MCF 10A (cell line): ENCODE measurements around the gene GHRHR. TPM values are rescaled to one million over a fixed set of nuclear protein-coding genes. Genes with fewer than 3 reads are reported as not detected.

ENCODE experiments used
- BruUV-seq: library from RNA; stranded (reverse); fragments of 400-500 nt; replicated peaks from 2 replicates; lab custom pipeline; 2021; lab: Mats Ljungman, UMichigan
- CTCF ChIA-PET: fragments of 300-600 bp; sonication (Branson Sonifier 250); formaldehyde crosslinking; extraction: SDS; loops from one replicate; lab custom pipeline; 2021; ENCODE audit warnings: antibody characterized with exemption, inconsistent platforms; lab: Yijun Ruan, JAX
- POLR2A ChIA-PET: fragments of 300-600, 350-650 bp; sonication (Branson Sonifier 250); formaldehyde crosslinking; extraction: SDS; loops from one replicate; lab custom pipeline; 2020; ENCODE audit warnings: antibody characterized with exemption, inconsistent platforms; lab: Yijun Ruan, JAX
- DNase-seq: peaks from one replicate; pipeline ENCODE4 v3.0.0-alpha.2; 2018; ENCODE audit not compliant: unreplicated experiment
- H3K27ac Mint-ChIP-seq: one replicate; pipeline ENCODE4 v1.8.0; 2022; ENCODE audit warnings: mild to moderate bottlenecking, low read depth, mixed read lengths; ENCODE audit not compliant: unreplicated experiment
- H3K27me3 Mint-ChIP-seq: one replicate; pipeline ENCODE4 v1.8.0; 2022; ENCODE audit warnings: mixed read lengths; ENCODE audit not compliant: insufficient read depth, unreplicated experiment
- H3K36me3 Mint-ChIP-seq: one replicate; pipeline ENCODE4 v1.8.0; 2022; ENCODE audit warnings: mild to moderate bottlenecking, moderate library complexity, mixed read lengths; ENCODE audit not compliant: insufficient read depth, unreplicated experiment
- H3K4me1 Mint-ChIP-seq: one replicate; pipeline ENCODE4 v1.8.0; 2022; ENCODE audit warnings: mixed read lengths; ENCODE audit not compliant: insufficient read depth, unreplicated experiment
- H3K4me3 Mint-ChIP-seq: one replicate; pipeline ENCODE4 v1.8.0; 2022; ENCODE audit warnings: mild to moderate bottlenecking, moderate library complexity, mixed read lengths; ENCODE audit not compliant: unreplicated experiment
- H3K9me3 Mint-ChIP-seq: one replicate; pipeline ENCODE4 v1.8.0; 2022; ENCODE audit warnings: mixed read lengths; ENCODE audit not compliant: unreplicated experiment
- intact Hi-C: fragments of 100-400 bp; cut with micrococcal nuclease; formaldehyde crosslinking; loops from 2 replicates; pipeline ENCODE4 v1.14.1; 2022
- total RNA-seq: library from RNA; stranded (reverse); gene quantifications from 2 replicates; pipeline ENCODE4 v1.2.3, GENCODE V29; 2022
- TF ChIP-seq, protein P1 (sequence below): fragments of 200-600 bp; IDR thresholded peaks from one replicate; pipeline ENCODE4 v1.8.0; 2022; ENCODE audit warnings: antibody characterized with exemption, mild to moderate bottlenecking; ENCODE audit not compliant: unreplicated experiment

Gene GHRHR
- total RNA-seq, 1 experiment from 2014 or later: not detected

DNA sequence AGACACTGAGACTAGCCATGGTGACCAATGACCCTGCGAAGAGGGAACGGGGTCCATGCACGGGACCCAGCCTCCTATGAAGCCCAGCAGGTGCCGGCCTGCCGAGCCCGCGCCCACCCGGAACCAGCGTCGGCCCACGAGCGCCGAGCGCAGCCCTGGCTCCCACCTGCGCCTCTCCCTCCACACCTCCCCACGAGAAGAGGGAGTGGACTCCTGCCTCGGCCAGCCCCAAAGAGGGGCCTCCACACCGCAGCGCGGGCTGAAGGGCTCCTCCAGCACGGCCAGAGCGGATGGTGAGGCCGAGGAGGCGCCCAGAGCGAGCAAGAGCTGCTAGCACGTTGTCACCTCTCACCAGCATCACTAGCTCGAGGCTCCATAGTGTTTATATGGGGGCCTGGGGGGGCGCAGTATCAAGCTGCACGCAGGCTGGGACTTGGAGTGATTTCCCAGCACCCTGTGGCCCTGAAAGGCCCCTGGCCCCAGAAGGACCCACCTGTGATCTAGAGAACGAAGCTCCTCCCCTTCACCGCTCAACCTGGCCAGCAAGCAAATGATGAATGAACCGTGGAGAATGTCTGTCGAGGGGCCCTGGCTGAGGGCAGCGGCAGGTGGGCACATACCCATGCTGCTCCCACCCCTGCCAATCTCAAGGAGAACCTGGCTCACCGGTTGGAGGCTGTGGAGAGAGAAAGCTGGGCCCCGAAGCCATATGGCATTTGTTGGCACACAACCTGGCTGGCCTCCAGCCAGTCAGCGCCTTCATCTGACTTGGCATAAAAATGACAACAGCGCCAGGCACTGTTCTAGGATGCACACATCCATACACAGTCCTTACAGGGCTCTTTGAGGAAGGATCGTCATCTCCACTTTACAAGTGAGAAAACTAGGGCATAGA, 30.7 kb downstream of the GHRHR start:
- intact Hi-C loops: no loop called here
- Mint-ChIP-seq H3K4me1 (no peaks in the 10 kb centered on the region), H3K27ac (no peak overlapping the region), H3K4me3 (no peak overlapping the region), H3K36me3 (no peaks in the 10 kb centered on the region), H3K27me3 (no peaks in the 10 kb centered on the region), H3K9me3 (no peaks in the 10 kb centered on the region)
- POLR2A ChIA-PET: no interaction called here
- BruUV-seq: no TSS peak
- no peak for DNase-seq
- CTCF ChIA-PET: interaction anchor here (0.6 to 17.0 kb wide), 4 partner anchors 10 to 133 kb away, joined by 4 to 743 read pairs (median 29); no protein-coding TSS in a partner anchor
- TF ChIP-seq, protein P1, sequence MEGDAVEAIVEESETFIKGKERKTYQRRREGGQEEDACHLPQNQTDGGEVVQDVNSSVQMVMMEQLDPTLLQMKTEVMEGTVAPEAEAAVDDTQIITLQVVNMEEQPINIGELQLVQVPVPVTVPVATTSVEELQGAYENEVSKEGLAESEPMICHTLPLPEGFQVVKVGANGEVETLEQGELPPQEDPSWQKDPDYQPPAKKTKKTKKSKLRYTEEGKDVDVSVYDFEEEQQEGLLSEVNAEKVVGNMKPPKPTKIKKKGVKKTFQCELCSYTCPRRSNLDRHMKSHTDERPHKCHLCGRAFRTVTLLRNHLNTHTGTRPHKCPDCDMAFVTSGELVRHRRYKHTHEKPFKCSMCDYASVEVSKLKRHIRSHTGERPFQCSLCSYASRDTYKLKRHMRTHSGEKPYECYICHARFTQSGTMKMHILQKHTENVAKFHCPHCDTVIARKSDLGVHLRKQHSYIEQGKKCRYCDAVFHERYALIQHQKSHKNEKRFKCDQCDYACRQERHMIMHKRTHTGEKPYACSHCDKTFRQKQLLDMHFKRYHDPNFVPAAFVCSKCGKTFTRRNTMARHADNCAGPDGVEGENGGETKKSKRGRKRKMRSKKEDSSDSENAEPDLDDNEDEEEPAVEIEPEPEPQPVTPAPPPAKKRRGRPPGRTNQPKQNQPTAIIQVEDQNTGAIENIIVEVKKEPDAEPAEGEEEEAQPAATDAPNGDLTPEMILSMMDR: no peak

DNA sequence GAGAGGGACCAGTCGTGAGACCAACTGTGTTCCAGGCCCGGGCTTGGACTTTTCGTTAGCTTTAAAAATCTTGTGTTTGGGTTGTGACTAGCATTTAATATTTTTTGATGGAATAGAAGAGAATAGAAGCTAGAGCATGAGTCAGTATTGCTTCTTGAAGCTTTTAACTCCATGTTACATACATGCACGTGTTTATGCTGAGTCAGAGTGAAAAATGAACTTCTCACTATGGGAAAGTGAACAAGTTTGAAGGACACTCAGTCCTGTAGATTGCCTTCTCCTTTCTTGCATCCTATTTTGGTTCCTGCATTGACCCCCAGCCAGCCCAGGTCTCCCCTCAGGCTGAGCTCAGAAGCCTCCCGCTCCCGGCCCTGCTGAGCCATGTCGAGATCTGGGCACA, 31.8 kb downstream of the GHRHR start:
- Mint-ChIP-seq H3K36me3 (no peaks in the 10 kb centered on the region), H3K27ac (no peak overlapping the region), H3K4me3 (no peak overlapping the region), H3K27me3 (no peaks in the 10 kb centered on the region), H3K9me3 (no peaks in the 10 kb centered on the region), H3K4me1 (no peaks in the 10 kb centered on the region)
- intact Hi-C loops: no loop called here
- BruUV-seq: no TSS peak
- ChIA-PET POLR2A (no interaction called here), CTCF (interaction anchor here (1.4 to 17.0 kb wide), 4 partner anchors 12 to 748 kb away, joined by 4 to 743 read pairs (median 29); no protein-coding TSS in a partner anchor)
- no peak for DNase-seq
- TF ChIP-seq, protein P1: no peak

GRCh38 chr7:30996256-30996655, 32.5 kb downstream of the GHRHR start:
- Mint-ChIP-seq H3K4me1 (no peaks in the 10 kb centered on the region), H3K9me3 (no peaks in the 10 kb centered on the region), H3K27ac (no peak overlapping the region), H3K27me3 (no peaks in the 10 kb centered on the region), H3K4me3 (no peak overlapping the region), H3K36me3 (no peaks in the 10 kb centered on the region)
- TF ChIP-seq, protein P1: no peak
- BruUV-seq: no TSS peak
- intact Hi-C loops: no loop called here
- CTCF ChIA-PET: interaction anchor here (0.5 to 17.0 kb wide), 5 partner anchors 12 to 748 kb away, joined by 3 to 743 read pairs (median 4); no protein-coding TSS in a partner anchor
- no peak for DNase-seq
- POLR2A ChIA-PET: no interaction called here

DNA sequence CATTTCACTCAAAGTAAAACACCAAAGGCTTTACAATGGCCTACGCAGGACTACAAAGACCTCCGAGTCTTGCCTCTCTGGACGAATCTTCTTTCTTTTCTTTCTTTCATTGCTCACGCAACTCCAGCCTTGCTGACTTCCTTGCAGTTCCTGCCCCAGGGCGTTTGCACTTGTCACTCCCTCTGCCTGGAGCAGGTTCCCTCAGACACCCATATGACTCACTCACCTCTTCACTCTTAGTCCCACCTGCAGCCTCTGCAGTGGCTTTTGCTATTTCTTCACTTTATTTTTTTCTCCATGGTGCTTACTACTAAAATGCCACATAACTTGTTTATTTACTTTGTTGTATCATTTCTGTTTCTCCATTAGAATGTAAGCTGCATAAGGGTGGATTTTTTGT, 33.1 kb downstream of the GHRHR start:
- H3K9me3 Mint-ChIP-seq: no peaks in the 10 kb centered on the region
- ChIA-PET CTCF (interaction anchor here (0.5 to 17.0 kb wide), 5 partner anchors 13 to 747 kb away, joined by 3 to 743 read pairs (median 7); no protein-coding TSS in a partner anchor), POLR2A (interaction anchor here (0.9 kb wide), 1 partner anchor 46 kb away, joined by 3 read pairs; no protein-coding TSS in a partner anchor)
- H3K36me3 Mint-ChIP-seq: no peaks in the 10 kb centered on the region
- no peaks in the 10 kb centered on the region for H3K27me3 Mint-ChIP-seq
- H3K4me3 Mint-ChIP-seq: no peak overlapping the region
- TF ChIP-seq, protein P1: no peak
- H3K27ac Mint-ChIP-seq: no peak overlapping the region
- intact Hi-C loops: no loop called here
- no TSS peak for BruUV-seq
- DNase-seq: no peak
- H3K4me1 Mint-ChIP-seq: no peaks in the 10 kb centered on the region
